ENCODE measurements around the gene PELI3.

GRCh38 chr11:66510990-66511339 is 44.3 kb downstream of the PELI3 start:
- no peak for TF ChIP-seq POLR2A (IDR thresholded peaks at IDR 0.05)
- no peak for TF ChIP-seq CTCF (IDR thresholded peaks at IDR 0.05)
- TF ChIP-seq POLR2AphosphoS5 (IDR thresholded peaks at IDR 0.05), result no peak

All from stomach (tissue), 4 donors.